Measurements from ENCODE around the gene DSE.

Gene DSE

GRCh38 chr6:116419069-116419786 lies 48.5 kb downstream of the DSE start:
- ATAC-seq: no peak

GRCh38 chr6:116420341-116420740 lies 49.6 kb downstream of the DSE start:
- no peak for ATAC-seq

GRCh38 chr6:116422238-116422637 lies 51.5 kb downstream of the DSE start:
- no peak for ATAC-seq

GRCh38 chr6:116424001-116424400 lies 53.3 kb downstream of the DSE start:
- ATAC-seq: no peak

GRCh38 chr6:116426551-116426950 lies 55.8 kb downstream of the DSE start:
- ATAC-seq: no peak

GRCh38 chr6:116429111-116429510 lies 58.4 kb downstream of the DSE start:
- no peak for ATAC-seq

- ATAC-seq: no peak
Measured at GRCh38 chr6:116430860-116431259, 60.1 kb downstream of the DSE start.

- no peak for ATAC-seq
Measured at GRCh38 chr6:116431964-116432595, 61.3 kb downstream of the DSE start.

- no peak for ATAC-seq
Measured at GRCh38 chr6:116433206-116433712, 62.5 kb downstream of the DSE start.

- no peak for ATAC-seq
Measured at GRCh38 chr6:116434056-116434725, 63.4 kb downstream of the DSE start.

GRCh38 chr6:116436586-116436985 lies 65.8 kb downstream of the DSE start:
- ATAC-seq: no peak

- ATAC-seq: no peak
Measured at GRCh38 chr6:116437656-116438055, 66.9 kb downstream of the DSE start.

- ATAC-seq: no peak
Measured at GRCh38 chr6:116438590-116439448, 68.1 kb downstream of the DSE start.

GRCh38 chr6:116439522-116440051 lies 68.8 kb downstream of the DSE start:
- ATAC-seq: no peak

GRCh38 chr6:116443105-116443504 lies 72.4 kb downstream of the DSE start:
- ATAC-seq: no peak

- ATAC-seq: no peak
Measured at GRCh38 chr6:116444092-116444491, 73.3 kb downstream of the DSE start.

GRCh38 chr6:116444575-116444974 lies 73.8 kb downstream of the DSE start:
- ATAC-seq: no peak

- no peak for ATAC-seq
Measured at GRCh38 chr6:116445102-116445501, 74.4 kb downstream of the DSE start.

GRCh38 chr6:116446399-116446798 lies 75.7 kb downstream of the DSE start:
- peak in 1 of 2 donors; percentile 19 for ATAC-seq

GRCh38 chr6:116447052-116447451 lies 76.3 kb downstream of the DSE start:
- ATAC-seq: no peak

GRCh38 chr6:116447496-116448011 lies 76.8 kb downstream of the DSE start:
- peak; percentile 42 to 44 for ATAC-seq

GRCh38 chr6:116449565-116449964 lies 78.8 kb downstream of the DSE start:
- ATAC-seq: no peak

Measured in activated CD4-positive, CD25-positive, alpha-beta regulatory T cell treated with anti-CD3 and anti-CD28 coated beads, Interleukin-2, amount 50 U/mL, for 24 hours (primary cell).